Endothelial cell of umbilical vein (primary cell): ENCODE results near the gene TFAP2E. TPM values are rescaled to one million over a fixed set of nuclear protein-coding genes. Genes with fewer than 3 reads are reported as not detected.

ENCODE experiments used
- BruUV-seq: library from RNA; stranded (reverse); fragments of 400-500 nt; replicated peaks from 2 replicates; lab custom pipeline; 2021; lab: Mats Ljungman, UMichigan
- CTCF ChIA-PET: fragments of 300-600, 350-600 bp; sonication (Branson Sonifier 250); formaldehyde crosslinking; loops from one replicate; lab custom pipeline; 2021; ENCODE audit warnings: antibody characterized with exemption, inconsistent platforms; lab: Charles Lee
- POLR2A ChIA-PET: fragments of 300-600, 350-600 bp; sonication (Branson Sonifier 250); formaldehyde crosslinking; loops from one replicate; lab custom pipeline; 2021; ENCODE audit warnings: antibody characterized with exemption, inconsistent platforms; lab: Charles Lee
- DNase-seq: peaks from one replicate; pipeline ENCODE4 v3.0.0-alpha.2; 2011; ENCODE audit warnings: low read depth, low spot score
- FAIRE-seq: peaks from 2 replicates; lab custom pipeline; 2011; peaks lifted over from hg19 to GRCh38; lab: Jason Lieb, UNC
- H2AFZ ChIP-seq: 2 replicates; pipeline ENCODE4 v1.6.0; 2012; ENCODE audit warnings: low read depth, low read length, control low read depth, inconsistent platforms
- H3K27ac ChIP-seq: 2 replicates; pipeline ENCODE4 v1.5.1; 2011; ENCODE audit warnings: low read depth, mild to moderate bottlenecking, control low read depth, low read length, moderate library complexity; ENCODE audit not compliant: insufficient read depth
- H3K27me3 ChIP-seq, 2 experiments: 2 replicates each; pipeline versions ENCODE4 v1.6.0 to v1.6.1; 2011; ENCODE audit warnings: low read length in 2 of 2, mixed read lengths in 1 of 2; ENCODE audit not compliant: control insufficient read depth in 2 of 2, insufficient read depth in 2 of 2
- H3K36me3 ChIP-seq, 2 experiments: 2 replicates in 1 of 2; 3 replicates in 1 of 2; pipeline ENCODE4 v1.5.1; 2011; ENCODE audit warnings: low read length in 2 of 2, mild to moderate bottlenecking in 1 of 2, moderate library complexity in 1 of 2; ENCODE audit not compliant: control insufficient read depth in 2 of 2, insufficient read depth in 2 of 2; ENCODE audit errors: extremely low read depth in 1 of 2
- H3K4me1 ChIP-seq: 3 replicates; pipeline ENCODE4 v1.5.1; 2011; ENCODE audit warnings: mild to moderate bottlenecking, low read length; ENCODE audit not compliant: control insufficient read depth, insufficient read depth; ENCODE audit errors: extremely low read depth
- H3K4me2 ChIP-seq: 2 replicates; pipeline ENCODE4 v1.6.1; 2011; ENCODE audit warnings: low read length, control low read depth, mixed read lengths; ENCODE audit not compliant: insufficient read depth
- H3K4me3 ChIP-seq, 3 experiments: fragments of 200-600 bp in 1 of 3; sonication (generic), shearing (Covaris generic) in 1 of 3; replicated peaks in 1 of 3; 2 replicates each; pipeline ENCODE4 v1.5.1; 2011 to 2016; ENCODE audit warnings: control low read depth in 3 of 3, low read length in 3 of 3, mild to moderate bottlenecking in 2 of 3, inconsistent platforms in 1 of 3, low read depth in 1 of 3, moderate library complexity in 1 of 3; ENCODE audit not compliant: insufficient read depth in 1 of 3
- H3K79me2 ChIP-seq: 2 replicates; pipeline ENCODE4 v1.6.0; 2012; ENCODE audit warnings: low read length, inconsistent platforms; ENCODE audit not compliant: control insufficient read depth, insufficient read depth
- H3K9ac ChIP-seq: replicated peaks from 2 replicates; pipeline ENCODE3; 2011; ENCODE audit warnings: low read length, control low read depth; ENCODE audit not compliant: insufficient read depth; ENCODE audit errors: extremely low read depth
- H3K9me1 ChIP-seq: replicated peaks from 3 replicates; pipeline ENCODE4 v1.6.0; 2011; ENCODE audit warnings: mild to moderate bottlenecking, low read length; ENCODE audit not compliant: control insufficient read depth, insufficient read depth; ENCODE audit errors: extremely low read depth
- H3K9me3 ChIP-seq: replicated peaks from 2 replicates; pipeline ENCODE4 v1.5.1; 2012; ENCODE audit warnings: low read length, inconsistent platforms; ENCODE audit not compliant: control insufficient read depth, insufficient read depth
- H4K20me1 ChIP-seq: replicated peaks from 2 replicates; pipeline ENCODE3; 2011; ENCODE audit warnings: mild to moderate bottlenecking, low read length; ENCODE audit not compliant: control insufficient read depth, insufficient read depth; ENCODE audit errors: extremely low read depth
- CTCF ChIP-seq, 2 donors: IDR thresholded peaks; 1 replicate in 1 of 2; 2 replicates in 1 of 2; pipeline ENCODE4 v1.5.1; 2011; ENCODE audit warnings: low read length in 2 of 2, mild to moderate bottlenecking in 2 of 2, moderate library complexity in 2 of 2, control low read depth in 1 of 2, inconsistent platforms in 1 of 2, low read depth in 1 of 2; ENCODE audit not compliant: insufficient read depth in 1 of 2; ENCODE audit errors: extremely low read depth in 1 of 2
- EZH2 ChIP-seq: IDR thresholded peaks from 2 replicates; pipeline ENCODE4 v1.6.1; 2012; ENCODE audit warnings: borderline replicate concordance, low read depth, mild to moderate bottlenecking, moderate library complexity, low read length, inconsistent platforms; ENCODE audit not compliant: severe bottlenecking
- GATA2 ChIP-seq: IDR thresholded peaks from 2 replicates; pipeline ENCODE4 v1.7.0; 2011; ENCODE audit warnings: low read depth, mild to moderate bottlenecking, moderate library complexity, mixed read lengths, low read length; ENCODE audit not compliant: insufficient read length, insufficient read depth
- JUN ChIP-seq: IDR thresholded peaks from 2 replicates; pipeline ENCODE4 v1.6.1; 2011; ENCODE audit warnings: borderline replicate concordance, low read depth; ENCODE audit not compliant: insufficient read length, insufficient read depth
- MAX ChIP-seq: IDR thresholded peaks from 2 replicates; pipeline ENCODE4 v1.6.1; 2011; ENCODE audit not compliant: insufficient read depth, insufficient read length
- MYC ChIP-seq: IDR thresholded peaks from one replicate; pipeline ENCODE4 v1.6.1; 2011; ENCODE audit warnings: mild to moderate bottlenecking, low read depth, low read length
- POLR2A ChIP-seq: IDR thresholded peaks from 2 replicates; pipeline ENCODE4 v1.6.1; 2012; ENCODE audit warnings: low read depth, mild to moderate bottlenecking, control low read depth, low read length
- dilution Hi-C: fragments of 300-500 bp; cut with MboI; formaldehyde crosslinking; loops from one replicate; pipeline ENCODE4 v1.15.0; 2019; ENCODE audit warnings: low sequenced_read_pairs; ENCODE audit not compliant: extremely low pct_ligation_motif_present
- intact Hi-C: fragments of 100-400 bp; cut with micrococcal nuclease; formaldehyde crosslinking; loops from one replicate; pipeline ENCODE4 v1.10.0; 2022
- polyA plus RNA-seq, 4 experiments: library from polyadenylated mRNA; depleted of rRNA in 3 of 4; stranded (reverse) in 3 of 4; unstranded in 1 of 4; fragments of >200 nt; gene quantifications; 2 replicates each; pipeline versions ENCODE4 v1.2.1 to v1.2.3, GENCODE V29; 2011 to 2012; ENCODE audit warnings: missing spikeins in 1 of 4
- total RNA-seq: library from RNA; stranded (reverse); gene quantifications from 2 replicates; pipeline ENCODE4 v1.2.3, GENCODE V29; 2021

The TFAP2E gene
- total and polyA plus RNA-seq, 2 donors (not counting 3 experiments of a cell fraction or from before 2014, with no cell fraction given) = 0.06 TPM; not detected in 1

GRCh38 chr1:35591211-35591610 is 18.1 kb downstream of the TFAP2E start:
- no peaks in the 10 kb centered on the region for H3K4me1 ChIP-seq
- H3K9me1 ChIP-seq = no peaks in the 10 kb centered on the region
- H3K27ac ChIP-seq = no peak overlapping the region
- H3K4me3 ChIP-seq = no peak overlapping the region
- BruUV-seq = no TSS peak
- H3K27me3 ChIP-seq = no peaks in the 10 kb centered on the region
- TF ChIP-seq GATA2 (no peak), CTCF (IDR thresholded peaks at IDR 0.05; ENCODE audit: extremely low read depth in 1 of 2, insufficient read depth in 1 of 2, low read depth in 1 of 2, low read length in 2 of 2) (no peak), POLR2A (no peak), MAX (no peak), JUN (no peak), MYC (no peak), EZH2 (no peak)
- FAIRE-seq (no peak), DNase-seq (no peak)
- CTCF ChIA-PET = interaction anchor here (1.1 kb wide), 1 partner anchor 124 kb away, joined by 3 read pairs; no protein-coding TSS in a partner anchor
- no peak overlapping the region for H2AFZ ChIP-seq
- no peaks in the 10 kb centered on the region for H3K79me2 ChIP-seq
- no peak overlapping the region for H3K4me2 ChIP-seq
- H3K9ac ChIP-seq = no peak overlapping the region
- H3K36me3 ChIP-seq = no peaks in the 10 kb centered on the region
- dilution Hi-C loops (no loop called here), intact Hi-C loops (no loop called here)
- POLR2A ChIA-PET = no interaction called here
- no peaks in the 10 kb centered on the region for H4K20me1 ChIP-seq
- H3K9me3 ChIP-seq = no peaks in the 10 kb centered on the region
